ENCODE results near the gene DNAJC3. TPM values are rescaled to one million over a fixed set of nuclear protein-coding genes. Genes with fewer than 3 reads are reported as not detected.
"Not testable (repeated sequence)": the region's sequence is repeated elsewhere in the genome, so short reads cannot be mapped to it uniquely, and the experiment has no call there.

Gene DNAJC3
- total and polyA plus RNA-seq, 2 donors, result 21.6 to 71.3 TPM

GRCh38 chr13:95712846-95713245, 35.9 kb downstream of the DNAJC3 start:
- H3K36me3 ChIP-seq (ENCODE audit: insufficient read depth); H3K4me1 ChIP-seq (ENCODE audit: insufficient read depth): not testable (repeated sequence)
- WGBS, result 93% methylated on average over 4 of the region's 4 CpGs

DNA sequence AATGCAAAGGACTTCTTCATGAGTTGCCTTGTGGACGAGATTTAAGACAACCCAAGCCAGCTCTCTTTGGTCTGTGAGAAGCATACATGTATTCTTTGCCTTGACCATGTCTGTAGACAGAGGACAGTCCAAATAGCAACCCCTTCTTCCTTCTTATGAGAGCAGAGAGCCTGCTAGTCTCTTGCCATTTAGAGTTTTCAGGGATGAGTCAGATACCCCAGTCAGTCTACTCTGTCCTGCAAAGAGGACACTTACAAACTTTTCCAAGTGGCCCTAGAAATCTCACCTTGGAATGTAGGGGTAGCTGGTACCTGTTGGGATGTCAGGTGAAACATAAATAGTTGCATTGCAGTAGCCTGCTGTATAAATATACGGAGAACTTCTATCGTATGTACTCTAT, 36.7 kb downstream of the DNAJC3 start:
- Histone ChIP-seq H3K4me3 (ENCODE audit: low read depth, low read length) (no peak overlapping the region), H3K4me1 (ENCODE audit: insufficient read depth) (no peaks in the 10 kb centered on the region), H3K36me3 (ENCODE audit: insufficient read depth) (peaks cover 3% of the 10 kb centered on the region), H3K27ac (ENCODE audit: low read depth) (no peak overlapping the region)
- whole genome bisulfite sequencing, result 97% methylated on average over 3 of the region's 3 CpGs
- no peak for DNase-seq (ENCODE audit: extremely low spot score)

More at GRCh38 chr13:95712846-95713245, 35.9 kb downstream of the DNAJC3 start:
- DNase-seq (ENCODE audit: extremely low spot score); H3K27ac ChIP-seq (ENCODE audit: low read depth); H3K4me3 ChIP-seq (ENCODE audit: low read depth, low read length): not testable (repeated sequence)

- peaks cover under 1% of the 10 kb centered on the region for H3K4me1 ChIP-seq (ENCODE audit: insufficient read depth)
- no peak for DNase-seq (ENCODE audit: extremely low spot score)
- 95% methylated on average over 3 of the region's 3 CpGs for WGBS
- H3K27ac ChIP-seq (ENCODE audit: low read depth), result no peak overlapping the region
- no peak overlapping the region for H3K4me3 ChIP-seq (ENCODE audit: low read depth, low read length)
- H3K36me3 ChIP-seq (ENCODE audit: insufficient read depth), result peaks cover 3% of the 10 kb centered on the region
Observed at GRCh38 chr13:95714142-95714832, 37.3 kb downstream of the DNAJC3 start.

DNA sequence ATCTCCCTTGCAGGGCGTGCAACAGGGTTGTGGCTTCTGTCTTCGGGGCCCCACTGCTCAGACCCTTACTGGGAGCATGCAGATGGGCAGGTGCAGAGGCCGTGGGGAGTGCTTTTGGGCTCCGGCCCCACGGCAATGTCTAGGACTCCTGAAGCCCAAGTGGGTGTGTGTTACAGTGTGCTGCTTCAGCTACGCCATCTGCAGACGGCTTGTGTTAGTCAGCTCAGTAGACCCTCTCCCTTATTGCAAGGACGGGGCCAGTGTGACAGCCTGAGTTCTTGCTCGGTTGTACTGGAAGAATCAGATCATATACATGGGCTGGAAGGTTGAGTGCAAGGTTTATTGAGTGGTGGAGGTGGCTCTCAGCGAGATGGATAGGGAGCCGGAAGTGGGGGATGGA, 39.3 kb downstream of the DNAJC3 start:
- no peak for DNase-seq (ENCODE audit: extremely low spot score)
- WGBS, result 94% methylated on average over 11 of the region's 11 CpGs
- H3K36me3 ChIP-seq (ENCODE audit: insufficient read depth), result peaks cover 1% of the 10 kb centered on the region

GRCh38 chr13:95722241-95722640, 45.3 kb downstream of the DNAJC3 start:
- DNase-seq (ENCODE audit: extremely low spot score), result no peak
- Histone ChIP-seq H3K4me3 (ENCODE audit: low read depth, low read length) (no peak overlapping the region), H3K36me3 (ENCODE audit: insufficient read depth) (peaks cover 1% of the 10 kb centered on the region), H3K27ac (ENCODE audit: low read depth) (no peak overlapping the region), H3K4me1 (ENCODE audit: insufficient read depth) (peaks cover 2% of the 10 kb centered on the region)
- WGBS, result 74% methylated on average over 1 of the region's 1 CpG

More for the DNA sequence above, 39.3 kb downstream of the DNAJC3 start:
- Histone ChIP-seq H3K4me3 (ENCODE audit: low read depth, low read length) (no peak overlapping the region), H3K27ac (ENCODE audit: low read depth) (no peak overlapping the region), H3K4me1 (ENCODE audit: insufficient read depth) (peaks cover 2% of the 10 kb centered on the region)

DNA sequence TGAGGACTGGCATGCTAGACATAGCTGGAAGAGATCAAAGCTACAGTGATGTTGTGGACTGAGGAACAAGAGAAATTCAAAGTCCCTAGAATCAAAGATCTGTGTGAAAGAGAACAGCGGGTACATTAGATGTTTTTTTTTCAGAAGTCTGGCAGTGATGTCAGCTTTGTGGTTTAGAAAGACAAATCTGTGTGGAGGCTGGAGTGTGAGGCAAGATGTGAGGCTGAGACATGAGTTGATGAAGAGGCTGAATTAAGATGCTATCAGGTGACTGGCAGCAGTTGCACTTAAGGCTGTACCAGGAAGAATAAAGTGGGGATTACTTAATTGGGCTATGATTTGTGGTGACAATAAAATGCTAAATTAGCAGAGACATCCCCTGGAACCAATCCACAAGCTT, 46.5 kb downstream of the DNAJC3 start:
- 96% methylated on average over 1 of the region's 1 CpG for WGBS
- Histone ChIP-seq H3K27ac (ENCODE audit: low read depth) (no peak overlapping the region), H3K4me3 (ENCODE audit: low read depth, low read length) (no peak overlapping the region), H3K4me1 (ENCODE audit: insufficient read depth) (peaks cover 2% of the 10 kb centered on the region), H3K36me3 (ENCODE audit: insufficient read depth) (no peaks in the 10 kb centered on the region)
- no peak for DNase-seq (ENCODE audit: extremely low spot score)

- no peaks in the 10 kb centered on the region for H3K36me3 ChIP-seq (ENCODE audit: insufficient read depth)
- 96% methylated on average over 3 of the region's 3 CpGs for WGBS
- no peak overlapping the region for H3K27ac ChIP-seq (ENCODE audit: low read depth)
- H3K4me3 ChIP-seq (ENCODE audit: low read depth, low read length), result no peak overlapping the region
- no peak for DNase-seq (ENCODE audit: extremely low spot score)
- H3K4me1 ChIP-seq (ENCODE audit: insufficient read depth), result peaks cover 2% of the 10 kb centered on the region
Observed at GRCh38 chr13:95724252-95724651, 47.3 kb downstream of the DNAJC3 start.

DNA sequence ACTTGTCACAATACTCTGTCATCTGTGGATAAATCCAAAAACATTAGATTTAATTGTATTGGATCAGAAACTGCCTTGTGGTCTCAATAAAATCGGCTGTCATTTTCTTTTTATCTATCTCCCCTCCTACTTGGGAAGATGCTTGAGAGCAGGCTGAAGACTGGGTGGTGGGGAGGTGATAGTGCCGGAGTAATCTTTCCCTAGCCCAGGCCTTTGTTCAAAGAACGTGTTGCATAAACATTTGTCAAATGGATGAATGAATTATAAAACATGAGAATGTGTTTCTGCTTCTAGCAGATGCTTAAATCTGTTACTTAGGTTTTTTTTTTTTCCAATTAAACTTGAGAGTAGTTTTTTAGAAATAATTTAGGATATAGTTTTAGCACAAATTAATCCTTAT, 49.9 kb downstream of the DNAJC3 start:
- Histone ChIP-seq H3K4me3 (ENCODE audit: low read depth, low read length) (no peak overlapping the region), H3K27ac (ENCODE audit: low read depth) (no peak overlapping the region), H3K4me1 (ENCODE audit: insufficient read depth) (no peaks in the 10 kb centered on the region), H3K36me3 (ENCODE audit: insufficient read depth) (no peaks in the 10 kb centered on the region)
- DNase-seq (ENCODE audit: extremely low spot score), result no peak
- WGBS, result 48% methylated on average over 3 of the region's 3 CpGs

- WGBS, result 83% methylated on average over 2 of the region's 2 CpGs
- H3K27ac ChIP-seq (ENCODE audit: low read depth), result no peak overlapping the region
- no peak for DNase-seq (ENCODE audit: extremely low spot score)
- H3K4me3 ChIP-seq (ENCODE audit: low read depth, low read length), result no peak overlapping the region
- no peaks in the 10 kb centered on the region for H3K4me1 ChIP-seq (ENCODE audit: insufficient read depth)
- H3K36me3 ChIP-seq (ENCODE audit: insufficient read depth), result no peaks in the 10 kb centered on the region
Observed at GRCh38 chr13:95728957-95729356, 52.0 kb downstream of the DNAJC3 start.

- 97% methylated on average over 2 of the region's 2 CpGs for WGBS
- Histone ChIP-seq H3K4me1 (ENCODE audit: insufficient read depth) (no peaks in the 10 kb centered on the region), H3K36me3 (ENCODE audit: insufficient read depth) (no peaks in the 10 kb centered on the region), H3K27ac (ENCODE audit: low read depth) (no peak overlapping the region), H3K4me3 (ENCODE audit: low read depth, low read length) (no peak overlapping the region)
- no peak for DNase-seq (ENCODE audit: extremely low spot score)
Observed at GRCh38 chr13:95734124-95734523, 57.2 kb downstream of the DNAJC3 start.

- not testable (repeated sequence) for DNase-seq (ENCODE audit: extremely low spot score); H3K4me3 ChIP-seq (ENCODE audit: low read depth, low read length); H3K4me1 ChIP-seq (ENCODE audit: insufficient read depth); H3K27ac ChIP-seq (ENCODE audit: low read depth); H3K36me3 ChIP-seq (ENCODE audit: insufficient read depth)
- WGBS, result 86% methylated on average over 10 of the region's 37 CpGs
Observed at GRCh38 chr13:95740071-95740978, 63.4 kb downstream of the DNAJC3 start.

DNA sequence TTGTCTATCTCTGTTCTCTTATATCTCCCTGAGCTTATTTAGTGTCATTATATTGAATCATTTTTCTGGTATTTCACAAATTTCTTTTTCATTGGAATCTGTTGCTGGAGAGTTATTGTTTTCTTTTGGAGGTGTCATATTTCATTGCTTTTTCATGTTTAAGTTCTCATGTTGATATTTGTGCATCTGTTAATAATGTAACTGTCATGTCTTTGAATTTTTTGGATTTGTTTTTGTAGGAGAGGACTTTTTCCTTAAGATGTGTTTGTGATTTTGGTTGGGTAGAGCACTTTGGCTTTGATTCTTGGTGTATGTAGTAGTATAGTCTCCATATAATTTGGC, 64.0 kb downstream of the DNAJC3 start:
- Histone ChIP-seq H3K27ac (ENCODE audit: low read depth) (no peak overlapping the region), H3K4me3 (ENCODE audit: low read depth, low read length) (no peak overlapping the region), H3K4me1 (ENCODE audit: insufficient read depth) (no peaks in the 10 kb centered on the region), H3K36me3 (ENCODE audit: insufficient read depth) (no peaks in the 10 kb centered on the region)
- no peak for DNase-seq (ENCODE audit: extremely low spot score)

DNA sequence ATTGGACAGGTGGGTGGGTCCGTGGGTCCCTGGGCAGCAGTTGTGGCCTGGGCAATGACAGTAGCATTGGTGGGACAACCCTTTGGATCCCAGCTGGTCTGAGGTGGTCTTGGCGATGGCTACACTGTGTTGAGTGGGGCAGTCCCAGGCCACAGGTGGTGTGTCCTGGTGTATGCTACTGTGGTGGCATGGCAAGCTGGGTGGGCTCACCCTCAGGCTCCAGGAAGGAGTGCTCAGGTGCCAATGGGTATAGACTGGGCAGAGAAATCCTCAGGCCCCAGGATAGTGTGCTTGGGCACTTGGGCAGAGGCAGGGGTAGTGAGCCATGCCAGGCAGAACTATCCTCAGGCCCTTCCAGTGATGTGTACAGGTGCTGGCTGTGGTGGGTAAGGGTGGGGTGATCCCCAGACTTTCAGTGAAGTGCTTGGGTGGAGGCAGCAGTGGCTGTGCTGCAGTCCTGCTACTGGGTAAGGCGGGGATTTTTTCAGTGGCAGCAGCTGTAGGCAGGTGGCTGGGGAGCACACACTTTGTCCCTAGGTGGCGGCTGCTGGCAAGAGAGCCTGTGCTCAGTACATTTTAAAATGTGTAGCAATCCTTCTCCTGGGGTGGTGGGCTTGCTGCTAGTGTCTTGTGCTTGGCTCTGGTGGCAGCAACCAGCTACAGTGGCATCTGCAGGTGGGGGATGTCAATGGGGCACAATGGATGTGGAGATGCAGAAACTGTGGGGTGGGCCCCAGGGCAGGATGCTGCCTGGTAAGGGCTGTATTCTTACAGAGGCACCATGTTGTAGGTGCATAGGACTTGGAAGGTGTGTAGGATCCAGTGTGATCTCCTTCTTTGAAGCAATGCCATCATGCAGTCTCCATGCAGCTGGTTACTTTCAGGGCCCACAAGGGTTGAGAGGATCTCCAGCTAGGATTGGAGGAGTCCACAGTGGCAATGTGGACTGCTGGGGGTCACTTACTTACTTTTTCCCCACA, 64.9 kb downstream of the DNAJC3 start:
- Histone ChIP-seq H3K4me1 (ENCODE audit: insufficient read depth) (no peaks in the 10 kb centered on the region), H3K4me3 (ENCODE audit: low read depth, low read length) (no peak overlapping the region), H3K27ac (ENCODE audit: low read depth) (no peak overlapping the region), H3K36me3 (ENCODE audit: insufficient read depth) (no peaks in the 10 kb centered on the region)
- DNase-seq (ENCODE audit: extremely low spot score), result no peak
- WGBS, result 98% methylated on average over 4 of the region's 4 CpGs
